ENCODE results near the gene ATP11A. TPM values are rescaled to one million over a fixed set of nuclear protein-coding genes. Genes with fewer than 3 reads are reported as not detected.
A peak's percentile ranks its signal among the peaks of the same experiment; 100 is the strongest.

The ATP11A gene
- total and polyA plus RNA-seq, 2 experiments from 2014 or later, result 12.3 to 52.6 TPM

DNA sequence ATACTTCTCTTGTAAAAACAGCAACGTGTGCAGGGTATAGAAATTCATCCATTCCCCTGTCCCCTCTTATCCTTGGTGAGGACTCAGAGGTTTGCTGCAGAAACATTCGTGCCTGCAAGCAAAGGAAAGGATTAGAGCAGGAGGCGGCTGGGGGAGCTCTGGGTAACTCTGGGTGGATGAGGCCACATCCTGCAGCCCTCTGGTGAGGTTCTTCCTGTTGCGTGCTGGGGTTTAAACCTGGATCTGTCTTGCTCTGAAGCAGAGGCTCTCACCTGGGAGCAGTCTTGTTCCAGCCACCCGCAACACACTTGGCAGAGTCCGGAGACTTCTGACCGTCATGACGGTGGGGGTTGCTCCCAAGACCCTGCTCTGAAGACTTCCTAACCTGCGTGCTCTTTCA lies 69.2 kb downstream of the ATP11A start:
- Histone ChIP-seq H3F3A (replicated peaks; ENCODE audit: low read depth) (no peaks in the 10 kb centered on the region), H3K4me3 (no peak overlapping the region), H3K4me1 (ENCODE audit: insufficient read depth) (peaks cover 10% of the 10 kb centered on the region; the same call in 1 of the 2 replicates), H2AFZ (no peak overlapping the region), H3K27ac (ENCODE audit: low read depth) (no peak overlapping the region), H4K20me1 (replicated peaks; ENCODE audit: insufficient read depth) (no peaks in the 10 kb centered on the region; the same call in 1 of the 2 replicates), H3K27me3 (ENCODE audit: insufficient read depth) (no peaks in the 10 kb centered on the region), H3K9me2 (ENCODE audit: insufficient read depth) (no peaks in the 10 kb centered on the region), H3K36me3 (ENCODE audit: insufficient read depth) (no peaks in the 10 kb centered on the region), H3K79me2 (replicated peaks; ENCODE audit: insufficient read depth) (peaks cover 55% of the 10 kb centered on the region), H3K4me2 (no peak overlapping the region)
- H3K27ac Mint-ChIP-seq, result no peak overlapping the region
- H3K27me3 Mint-ChIP-seq (ENCODE audit: insufficient read depth, low read depth, poor library complexity), result peaks cover 9% of the 10 kb centered on the region
- ATAC-seq (peak; percentile 11; the same call in 2 of the 3 replicates), DNase-seq (ENCODE audit: low spot score) (no peak)
- TF ChIP-seq CREB1 (CRISPR knock-in tag; IDR thresholded peaks at IDR 0.05; ENCODE audit: low read depth) (no peak), ETS1 (IDR thresholded peaks at IDR 0.05) (no peak), ZNF462 (CRISPR knock-in tag; IDR thresholded peaks at IDR 0.05) (no peak), NANOG (IDR thresholded peaks at IDR 0.05; ENCODE audit: borderline replicate concordance) (no peak), EZH2phosphoT487 (IDR thresholded peaks at IDR 0.05; ENCODE audit: unreplicated experiment) (no peak)
- TF ChIP-seq, protein P1, sequence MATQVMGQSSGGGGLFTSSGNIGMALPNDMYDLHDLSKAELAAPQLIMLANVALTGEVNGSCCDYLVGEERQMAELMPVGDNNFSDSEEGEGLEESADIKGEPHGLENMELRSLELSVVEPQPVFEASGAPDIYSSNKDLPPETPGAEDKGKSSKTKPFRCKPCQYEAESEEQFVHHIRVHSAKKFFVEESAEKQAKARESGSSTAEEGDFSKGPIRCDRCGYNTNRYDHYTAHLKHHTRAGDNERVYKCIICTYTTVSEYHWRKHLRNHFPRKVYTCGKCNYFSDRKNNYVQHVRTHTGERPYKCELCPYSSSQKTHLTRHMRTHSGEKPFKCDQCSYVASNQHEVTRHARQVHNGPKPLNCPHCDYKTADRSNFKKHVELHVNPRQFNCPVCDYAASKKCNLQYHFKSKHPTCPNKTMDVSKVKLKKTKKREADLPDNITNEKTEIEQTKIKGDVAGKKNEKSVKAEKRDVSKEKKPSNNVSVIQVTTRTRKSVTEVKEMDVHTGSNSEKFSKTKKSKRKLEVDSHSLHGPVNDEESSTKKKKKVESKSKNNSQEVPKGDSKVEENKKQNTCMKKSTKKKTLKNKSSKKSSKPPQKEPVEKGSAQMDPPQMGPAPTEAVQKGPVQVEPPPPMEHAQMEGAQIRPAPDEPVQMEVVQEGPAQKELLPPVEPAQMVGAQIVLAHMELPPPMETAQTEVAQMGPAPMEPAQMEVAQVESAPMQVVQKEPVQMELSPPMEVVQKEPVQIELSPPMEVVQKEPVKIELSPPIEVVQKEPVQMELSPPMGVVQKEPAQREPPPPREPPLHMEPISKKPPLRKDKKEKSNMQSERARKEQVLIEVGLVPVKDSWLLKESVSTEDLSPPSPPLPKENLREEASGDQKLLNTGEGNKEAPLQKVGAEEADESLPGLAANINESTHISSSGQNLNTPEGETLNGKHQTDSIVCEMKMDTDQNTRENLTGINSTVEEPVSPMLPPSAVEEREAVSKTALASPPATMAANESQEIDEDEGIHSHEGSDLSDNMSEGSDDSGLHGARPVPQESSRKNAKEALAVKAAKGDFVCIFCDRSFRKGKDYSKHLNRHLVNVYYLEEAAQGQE (IDR thresholded peaks at IDR 0.05; ENCODE audit: unreplicated experiment), result no peak
- no peak overlapping the region for H3K4me3 Mint-ChIP-seq
- peaks cover 54% of the 10 kb centered on the region for H3K4me1 Mint-ChIP-seq
- H3K36me3 Mint-ChIP-seq (ENCODE audit: low read depth), result no peaks in the 10 kb centered on the region; the same call in 1 of the 3 replicates
- H3K9me3 Mint-ChIP-seq, result no peaks in the 10 kb centered on the region

Measured in GM23338 (cell line).